K562 (cell line): ENCODE data around the gene ARL16.
A peak's percentile ranks its signal among the peaks of the same experiment; 100 is the strongest.

Experiments
- BRD9 ChIP-seq: fragments of 450-650 bp; IDR thresholded peaks from 2 replicates; pipeline ENCODE4 v1.6.1; 2018; ENCODE audit warnings: low read depth; ENCODE audit not compliant: partially characterized antibody
- ESRRB ChIP-seq: fragments of 250-450 bp; sonication (Bioruptor Pico); IDR thresholded peaks from 2 replicates; pipeline ENCODE4 v1.5.0; 2020; ENCODE audit warnings: mild to moderate bottlenecking, moderate library complexity, borderline replicate concordance
- EZH2 ChIP-seq: IDR thresholded peaks from 2 replicates; pipeline ENCODE4 v1.6.1; 2012; ENCODE audit warnings: low read depth, mild to moderate bottlenecking, inconsistent platforms, low read length, borderline replicate concordance
- FOSL1 ChIP-seq: fragments of 200-800 bp; sonication (Bioruptor generic); conservative IDR thresholded peaks from 2 replicates; pipeline ENCODE4 v1.6.1; 2016; ENCODE audit warnings: missing genetic modification characterization, missing compliant biosample characterization
- IRF2 ChIP-seq: sonication (generic); formaldehyde crosslinking; IDR thresholded peaks from 2 replicates; pipeline ENCODE4 v1.8.1; 2022; ENCODE audit warnings: mild to moderate bottlenecking, missing genetic modification reagents
- MAFG ChIP-seq: fragments of 450-650 bp; conservative IDR thresholded peaks from 2 replicates; pipeline ENCODE4 v1.6.1; 2016; ENCODE audit warnings: missing genetic modification characterization, missing compliant biosample characterization
- POLR2AphosphoS5 ChIP-seq: IDR thresholded peaks from 2 replicates; pipeline ENCODE4 v1.6.1; 2011; ENCODE audit warnings: mild to moderate bottlenecking, low read depth, low read length, moderate library complexity; ENCODE audit not compliant: control insufficient read depth, insufficient read depth
- RBFOX2 ChIP-seq: fragments of 200-400 bp; formaldehyde crosslinking; IDR thresholded peaks from 2 replicates; pipeline ENCODE4 v1.6.1; 2017; ENCODE audit warnings: low read depth, mild to moderate bottlenecking, low read length, moderate library complexity
- SIX5 ChIP-seq, 2 experiments: IDR thresholded peaks; 2 replicates each; pipeline ENCODE4 v1.6.1; 2011; ENCODE audit warnings: low read length in 2 of 2, borderline replicate concordance in 1 of 2, low read depth in 1 of 2, mild to moderate bottlenecking in 1 of 2, moderate library complexity in 1 of 2; ENCODE audit not compliant: insufficient read depth in 1 of 2
- TF ChIP-seq, protein P1 (sequence below), 3 experiments: IDR thresholded peaks in 2 of 3; conservative IDR thresholded peaks in 1 of 3; 2 replicates each; pipeline ENCODE4 v1.5.1; 2011 to 2012; ENCODE audit warnings: low read length in 3 of 3, mild to moderate bottlenecking in 3 of 3, control low read depth in 2 of 3, improper control_type of control experiment in 1 of 3, inconsistent platforms in 1 of 3, low read depth in 1 of 3, mixed read lengths in 1 of 3, moderate library complexity in 1 of 3; ENCODE audit not compliant: insufficient read depth in 2 of 3

- TF ChIP-seq BRD9, result peak; percentile 6
- TF ChIP-seq EZH2, result no peak
- no peak for TF ChIP-seq FOSL1
- TF ChIP-seq MAFG (tag), result no peak
- no peak for TF ChIP-seq ESRRB
- no peak for TF ChIP-seq SIX5 (IDR thresholded peaks at IDR 0.05; ENCODE audit: borderline replicate concordance in 1 of 2, insufficient read depth in 1 of 2, low read depth in 1 of 2, low read length in 2 of 2)
- TF ChIP-seq IRF2, result no peak
- TF ChIP-seq POLR2AphosphoS5, result no peak
- no peak for TF ChIP-seq RBFOX2
- TF ChIP-seq, protein P1, sequence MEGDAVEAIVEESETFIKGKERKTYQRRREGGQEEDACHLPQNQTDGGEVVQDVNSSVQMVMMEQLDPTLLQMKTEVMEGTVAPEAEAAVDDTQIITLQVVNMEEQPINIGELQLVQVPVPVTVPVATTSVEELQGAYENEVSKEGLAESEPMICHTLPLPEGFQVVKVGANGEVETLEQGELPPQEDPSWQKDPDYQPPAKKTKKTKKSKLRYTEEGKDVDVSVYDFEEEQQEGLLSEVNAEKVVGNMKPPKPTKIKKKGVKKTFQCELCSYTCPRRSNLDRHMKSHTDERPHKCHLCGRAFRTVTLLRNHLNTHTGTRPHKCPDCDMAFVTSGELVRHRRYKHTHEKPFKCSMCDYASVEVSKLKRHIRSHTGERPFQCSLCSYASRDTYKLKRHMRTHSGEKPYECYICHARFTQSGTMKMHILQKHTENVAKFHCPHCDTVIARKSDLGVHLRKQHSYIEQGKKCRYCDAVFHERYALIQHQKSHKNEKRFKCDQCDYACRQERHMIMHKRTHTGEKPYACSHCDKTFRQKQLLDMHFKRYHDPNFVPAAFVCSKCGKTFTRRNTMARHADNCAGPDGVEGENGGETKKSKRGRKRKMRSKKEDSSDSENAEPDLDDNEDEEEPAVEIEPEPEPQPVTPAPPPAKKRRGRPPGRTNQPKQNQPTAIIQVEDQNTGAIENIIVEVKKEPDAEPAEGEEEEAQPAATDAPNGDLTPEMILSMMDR (IDR thresholded peaks at IDR 0.05 in 2 of 3, conservative IDR thresholded peaks at IDR 0.05 in 1 of 3; ENCODE audit: insufficient read depth in 2 of 3, low read depth in 1 of 3, low read length in 3 of 3), result no peak
Measured at GRCh38 chr17:81666092-81666341, 17.6 kb downstream of the ARL16 start.
